ENCODE measurements around the gene THBS3.

DNA sequence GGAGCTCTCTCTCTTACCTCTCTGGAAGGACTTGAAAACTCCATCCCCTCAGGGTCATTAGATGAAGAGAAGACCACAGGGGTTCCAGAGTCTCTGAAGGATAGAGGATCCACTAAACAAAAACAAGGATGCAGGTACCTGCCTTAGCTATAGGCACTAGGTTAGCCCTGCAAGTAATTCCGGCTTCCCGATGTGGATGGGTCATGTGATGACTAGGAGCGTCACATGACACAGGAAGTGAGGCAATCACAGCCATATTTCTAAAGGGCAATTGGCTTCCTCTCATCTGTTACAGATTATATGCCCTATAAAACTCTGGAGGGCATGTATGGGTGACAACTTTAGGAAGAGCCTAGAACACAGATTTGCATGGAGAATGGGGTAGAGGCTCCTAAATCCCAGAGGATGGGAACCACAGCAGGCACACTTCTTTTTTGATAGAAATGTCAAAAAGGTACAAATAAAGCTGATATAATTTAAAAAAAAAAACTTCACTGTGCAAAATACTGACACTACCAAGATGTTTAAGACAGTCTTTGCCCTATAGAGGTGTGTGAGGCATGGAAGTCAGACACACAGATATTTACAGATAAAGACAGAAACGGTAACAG is 33.5 kb upstream of the THBS3 start:
- TF ChIP-seq GATA2 (IDR thresholded peaks at IDR 0.05; ENCODE audit: low read depth, low read length) (no peak), GATA3 (IDR thresholded peaks at IDR 0.05; ENCODE audit: low read depth, low read length) (no peak)
